ENCODE data around the gene EBLN1.

Gene EBLN1

DNA sequence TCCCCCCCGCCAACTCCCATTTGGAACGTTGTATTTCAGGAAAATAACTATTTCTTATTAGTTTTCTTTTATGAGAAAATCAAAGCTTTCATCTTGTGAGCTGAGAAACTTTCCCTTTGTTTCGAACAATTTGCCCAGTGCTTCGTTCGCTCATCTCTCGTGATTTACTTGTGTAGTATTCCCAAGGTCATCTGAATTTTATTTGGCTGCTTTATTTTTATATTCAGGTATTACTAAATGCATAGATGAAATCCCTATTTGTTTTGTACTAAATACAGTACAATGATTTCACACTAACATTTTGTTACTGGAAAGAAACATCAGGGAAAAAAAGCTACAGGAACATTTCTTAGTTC is 12.0 kb upstream of the EBLN1 start:
- H3K27ac ChIP-seq: peak overlapping the region; percentile 88
- H3K4me1 ChIP-seq: no peaks in the 10 kb centered on the region
- H2AFZ ChIP-seq: peak overlapping the region; percentile 96
- H3K4me3 ChIP-seq (ENCODE audit: low read depth, low read length): peak overlapping the region; percentile 65
- no peak overlapping the region for H3K9ac ChIP-seq
- no peaks in the 10 kb centered on the region for H3K36me3 ChIP-seq (ENCODE audit: control insufficient read depth, insufficient read depth, low read length)
- H3K4me2 ChIP-seq (ENCODE audit: low read length): peak overlapping the region; percentile 66
- H3K27me3 ChIP-seq (ENCODE audit: control insufficient read depth, insufficient read depth, low read length): no peaks in the 10 kb centered on the region
- no peaks in the 10 kb centered on the region for H3K79me2 ChIP-seq
- TF ChIP-seq, protein P1, sequence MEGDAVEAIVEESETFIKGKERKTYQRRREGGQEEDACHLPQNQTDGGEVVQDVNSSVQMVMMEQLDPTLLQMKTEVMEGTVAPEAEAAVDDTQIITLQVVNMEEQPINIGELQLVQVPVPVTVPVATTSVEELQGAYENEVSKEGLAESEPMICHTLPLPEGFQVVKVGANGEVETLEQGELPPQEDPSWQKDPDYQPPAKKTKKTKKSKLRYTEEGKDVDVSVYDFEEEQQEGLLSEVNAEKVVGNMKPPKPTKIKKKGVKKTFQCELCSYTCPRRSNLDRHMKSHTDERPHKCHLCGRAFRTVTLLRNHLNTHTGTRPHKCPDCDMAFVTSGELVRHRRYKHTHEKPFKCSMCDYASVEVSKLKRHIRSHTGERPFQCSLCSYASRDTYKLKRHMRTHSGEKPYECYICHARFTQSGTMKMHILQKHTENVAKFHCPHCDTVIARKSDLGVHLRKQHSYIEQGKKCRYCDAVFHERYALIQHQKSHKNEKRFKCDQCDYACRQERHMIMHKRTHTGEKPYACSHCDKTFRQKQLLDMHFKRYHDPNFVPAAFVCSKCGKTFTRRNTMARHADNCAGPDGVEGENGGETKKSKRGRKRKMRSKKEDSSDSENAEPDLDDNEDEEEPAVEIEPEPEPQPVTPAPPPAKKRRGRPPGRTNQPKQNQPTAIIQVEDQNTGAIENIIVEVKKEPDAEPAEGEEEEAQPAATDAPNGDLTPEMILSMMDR (IDR thresholded peaks at IDR 0.05): no peak
- no peaks in the 10 kb centered on the region for H3K9me3 ChIP-seq (ENCODE audit: control insufficient read depth, low read length)

DNA sequence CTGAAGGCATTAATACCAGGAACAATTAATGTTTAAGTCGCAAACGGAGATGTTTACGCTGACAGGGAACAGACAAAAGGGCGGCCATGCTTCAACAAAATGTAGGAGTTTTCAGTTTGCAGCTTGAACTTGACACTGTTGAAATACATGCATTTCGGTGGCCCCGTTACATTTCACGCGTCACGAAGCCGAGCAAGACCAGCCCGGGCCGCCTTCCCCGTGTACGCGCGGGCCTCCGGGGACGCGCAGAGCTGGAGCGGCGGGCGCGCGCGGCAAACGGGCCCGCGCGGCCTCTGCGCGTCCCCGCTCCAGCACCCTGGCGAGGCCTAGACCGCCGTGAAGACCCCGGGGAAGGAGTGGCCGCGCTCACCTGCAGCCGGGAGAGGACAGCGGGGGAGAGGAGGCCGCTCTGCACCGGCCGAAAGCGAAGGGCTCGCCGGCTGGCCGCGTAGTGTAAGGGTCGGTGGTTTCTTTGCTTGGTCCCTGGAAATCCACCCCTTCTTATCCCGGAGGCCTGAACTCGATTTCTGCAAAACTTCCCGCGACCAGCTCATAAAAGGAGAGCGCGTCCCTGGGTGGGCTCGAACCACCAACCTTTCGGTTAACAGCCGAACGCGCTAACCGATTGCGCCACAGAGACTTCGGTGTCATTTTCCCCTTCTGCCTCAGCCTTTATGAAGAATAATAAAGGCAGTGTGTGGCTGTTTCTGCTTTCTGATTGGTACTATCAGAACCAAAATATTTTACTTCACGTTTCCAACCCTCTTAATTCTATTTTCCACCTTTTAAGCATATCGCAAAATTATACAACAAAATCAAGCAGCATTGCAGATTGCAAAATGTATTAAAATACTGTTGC is 11.4 kb upstream of the EBLN1 start:
- Histone ChIP-seq H3K27ac (peak overlapping the region; percentile 88), H3K4me3 (ENCODE audit: low read depth, low read length) (peak overlapping the region; percentile 65), H3K36me3 (ENCODE audit: control insufficient read depth, insufficient read depth, low read length) (no peaks in the 10 kb centered on the region), H2AFZ (peak overlapping the region; percentile 96), H3K79me2 (no peaks in the 10 kb centered on the region), H3K9me3 (ENCODE audit: control insufficient read depth, low read length) (no peaks in the 10 kb centered on the region), H3K4me1 (no peaks in the 10 kb centered on the region), H3K27me3 (ENCODE audit: control insufficient read depth, insufficient read depth, low read length) (no peaks in the 10 kb centered on the region), H3K9ac (peak overlapping the region; percentile 48), H3K4me2 (ENCODE audit: low read length) (peak overlapping the region; percentile 66)
- TF ChIP-seq, protein P1 (IDR thresholded peaks at IDR 0.05): no peak

DNA sequence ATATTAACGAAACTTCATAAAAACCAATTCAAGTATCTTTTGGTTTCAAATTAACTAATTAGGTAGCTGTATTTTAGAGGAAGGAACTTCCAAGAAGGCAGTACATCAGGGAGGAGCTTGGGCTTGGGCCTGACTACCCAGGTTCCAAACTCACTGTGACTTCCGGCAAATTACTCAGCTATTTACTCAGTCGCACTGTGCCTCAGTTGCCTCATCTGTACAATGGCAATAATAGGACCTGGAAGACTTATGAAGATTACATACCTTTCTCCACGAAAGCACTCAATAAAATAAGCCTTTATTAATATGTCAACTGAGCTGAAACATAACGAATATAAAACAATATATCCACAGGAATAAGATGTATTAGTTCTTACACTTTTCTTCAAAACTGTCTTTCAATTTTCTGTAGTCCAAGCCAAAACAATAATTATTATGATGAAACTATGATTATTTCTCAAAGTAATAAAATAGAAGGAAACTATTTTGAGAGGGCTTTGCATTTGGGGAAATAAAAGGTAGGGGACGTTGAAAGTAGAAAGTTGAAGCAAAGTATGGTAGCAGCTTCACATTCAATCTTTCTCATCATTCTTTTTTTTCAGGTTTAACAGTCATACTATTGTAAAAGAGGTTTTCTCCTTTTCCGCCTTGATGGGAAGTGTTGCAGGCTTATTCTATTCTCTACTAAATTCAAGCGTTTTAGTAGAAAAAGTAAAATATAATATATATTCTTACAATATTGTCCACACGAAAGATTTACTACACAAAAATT is 10.5 kb upstream of the EBLN1 start:
- no peaks in the 10 kb centered on the region for H3K9me3 ChIP-seq (ENCODE audit: control insufficient read depth, low read length)
- peak overlapping the region; percentile 48 for H3K9ac ChIP-seq
- TF ChIP-seq, protein P1 (IDR thresholded peaks at IDR 0.05): no peak

DNA sequence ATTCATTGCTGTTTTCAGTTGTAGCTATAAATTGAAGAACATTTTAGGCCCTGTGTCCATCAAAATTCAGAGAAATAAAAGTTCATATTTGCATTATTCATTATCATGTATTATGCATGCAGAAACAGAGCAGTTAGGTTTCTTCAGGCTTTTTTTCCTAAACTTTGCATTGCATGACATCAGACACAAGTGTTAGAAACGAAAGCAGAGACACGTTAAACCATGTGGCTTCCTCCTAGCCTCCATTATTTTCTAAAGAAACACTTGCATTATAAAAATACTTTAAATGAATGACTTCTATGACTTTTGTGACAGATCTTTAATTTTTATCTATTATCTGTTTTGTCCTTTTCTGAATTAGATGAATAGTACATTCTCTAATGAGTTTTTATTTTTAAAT is 8.8 kb upstream of the EBLN1 start:
- no peaks in the 10 kb centered on the region for H3K4me1 ChIP-seq
- no peak overlapping the region for H2AFZ ChIP-seq
- H3K9ac ChIP-seq: no peak overlapping the region
- no peak overlapping the region for H3K4me3 ChIP-seq (ENCODE audit: low read depth, low read length)
- no peaks in the 10 kb centered on the region for H3K27me3 ChIP-seq (ENCODE audit: control insufficient read depth, insufficient read depth, low read length)
- no peaks in the 10 kb centered on the region for H3K79me2 ChIP-seq
- TF ChIP-seq, protein P1 (IDR thresholded peaks at IDR 0.05): no peak
- no peaks in the 10 kb centered on the region for H3K36me3 ChIP-seq (ENCODE audit: control insufficient read depth, insufficient read depth, low read length)
- H3K4me2 ChIP-seq (ENCODE audit: low read length): no peak overlapping the region
- H3K27ac ChIP-seq: no peak overlapping the region
- no peaks in the 10 kb centered on the region for H3K9me3 ChIP-seq (ENCODE audit: control insufficient read depth, low read length)

More for the DNA sequence above, 10.5 kb upstream of the EBLN1 start:
- Histone ChIP-seq H3K27ac (peak overlapping the region; percentile 88), H3K4me3 (ENCODE audit: low read depth, low read length) (peak overlapping the region; percentile 65), H3K27me3 (ENCODE audit: control insufficient read depth, insufficient read depth, low read length) (no peaks in the 10 kb centered on the region), H2AFZ (peak overlapping the region; percentile 96), H3K4me2 (ENCODE audit: low read length) (peak overlapping the region; percentile 66), H3K36me3 (ENCODE audit: control insufficient read depth, insufficient read depth, low read length) (no peaks in the 10 kb centered on the region), H3K4me1 (no peaks in the 10 kb centered on the region), H3K79me2 (no peaks in the 10 kb centered on the region)
